Lower leg skin (tissue), 4 donors: Measurements from ENCODE around the gene TMEM198. TPM values are rescaled to one million over a fixed set of nuclear protein-coding genes. Genes with fewer than 3 reads are reported as not detected.

Experiments used
- DNase-seq, 2 donors: peaks; one replicate each; pipeline ENCODE4 v3.0.0-alpha.2; 2019; ENCODE audit warnings: low spot score in 2 of 2
- H3K4me3 ChIP-seq: fragments of 200-600 bp; sonication (generic); 2 replicates; pipeline ENCODE4 v1.5.1; 2017; ENCODE audit warnings: mild to moderate bottlenecking, low read depth; ENCODE audit not compliant: poor library complexity, severe bottlenecking
- POLR2A ChIP-seq, 2 donors: fragments of 450-650 bp; IDR thresholded peaks; one replicate each; pipeline ENCODE4 v1.6.1; 2016 to 2017; ENCODE audit warnings: antibody characterized with exemption in 2 of 2, mild to moderate bottlenecking in 1 of 2, moderate library complexity in 1 of 2
- WGBS, 2 donors: methylation state at CpG; one replicate each; pipeline ENCODE4 v1.1.5; 2018; 5-methylcytosine and 5-hydroxymethylcytosine counted together
- intact Hi-C: fragments of 100-400 bp; cut with DNase I; formaldehyde crosslinking; loops from one replicate; pipeline ENCODE4 v1.15.0; 2023; ENCODE audit warnings: low total_unique reads
- total RNA-seq, 4 donors: library from RNA; depleted of rRNA; stranded (reverse); fragments of >200 nt; gene quantifications; one replicate each; pipeline ENCODE4 v1.1.0, GENCODE V29; 2016
- TF ChIP-seq, protein P1 (sequence below), 3 donors: fragments of 450-650 bp; IDR thresholded peaks; one replicate each; pipeline ENCODE4 v1.5.1; 2016; ENCODE audit warnings: antibody characterized with exemption in 3 of 3, mild to moderate bottlenecking in 3 of 3, moderate library complexity in 2 of 3

Gene TMEM198
- total RNA-seq, 4 donors from 2014 or later, result 0.17 to 2.1 (median 1.0) TPM

DNA sequence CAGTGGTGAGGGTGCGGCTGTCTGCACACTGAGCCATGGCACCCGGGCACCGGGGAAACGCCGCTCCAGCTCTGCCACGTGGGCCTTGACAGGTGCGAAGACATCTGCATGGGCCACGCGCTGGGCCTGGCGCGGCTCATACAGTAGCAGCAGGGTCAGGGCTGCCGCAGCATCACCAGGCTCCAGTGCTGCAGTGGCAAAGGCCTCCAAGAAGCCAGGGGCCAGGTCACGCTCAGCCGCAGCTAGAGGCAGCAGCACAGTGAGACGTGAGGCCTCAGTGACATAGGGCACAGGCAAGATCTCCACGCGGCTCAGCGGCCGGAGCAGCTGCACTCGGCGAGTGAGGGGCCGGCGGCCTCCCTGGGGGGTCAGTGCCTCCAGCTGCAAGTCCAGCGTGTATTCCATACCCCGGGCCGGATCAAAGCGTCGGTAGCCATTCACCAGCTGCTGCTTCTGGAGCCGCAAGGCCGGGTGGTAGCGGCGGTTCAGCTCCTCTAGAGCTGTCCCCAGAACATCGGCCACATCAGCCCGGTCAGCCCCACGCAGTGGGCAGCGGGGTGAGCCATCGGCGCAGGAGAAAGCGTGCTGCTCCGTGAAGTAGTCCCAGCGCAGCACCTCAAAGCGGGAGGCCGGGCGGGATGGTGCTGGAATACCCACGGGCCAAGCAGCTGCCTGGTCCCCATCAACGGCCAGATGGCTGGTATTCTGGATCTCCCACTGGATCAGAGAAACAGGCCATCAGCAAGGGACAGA lies 3.7 kb upstream of the TMEM198 start:
- no peak for DNase-seq
- WGBS, 2 donors, result 90 to 94% methylated on average over 34 to 42 of the region's 46 CpGs
- no peak overlapping the region for H3K4me3 ChIP-seq
- intact Hi-C loops, result loop anchor here (5.0 kb wide), 1 partner anchor 147 kb away; no protein-coding TSS in a partner anchor
- no peak for TF ChIP-seq POLR2A (IDR thresholded peaks at IDR 0.05)
- TF ChIP-seq, protein P1, sequence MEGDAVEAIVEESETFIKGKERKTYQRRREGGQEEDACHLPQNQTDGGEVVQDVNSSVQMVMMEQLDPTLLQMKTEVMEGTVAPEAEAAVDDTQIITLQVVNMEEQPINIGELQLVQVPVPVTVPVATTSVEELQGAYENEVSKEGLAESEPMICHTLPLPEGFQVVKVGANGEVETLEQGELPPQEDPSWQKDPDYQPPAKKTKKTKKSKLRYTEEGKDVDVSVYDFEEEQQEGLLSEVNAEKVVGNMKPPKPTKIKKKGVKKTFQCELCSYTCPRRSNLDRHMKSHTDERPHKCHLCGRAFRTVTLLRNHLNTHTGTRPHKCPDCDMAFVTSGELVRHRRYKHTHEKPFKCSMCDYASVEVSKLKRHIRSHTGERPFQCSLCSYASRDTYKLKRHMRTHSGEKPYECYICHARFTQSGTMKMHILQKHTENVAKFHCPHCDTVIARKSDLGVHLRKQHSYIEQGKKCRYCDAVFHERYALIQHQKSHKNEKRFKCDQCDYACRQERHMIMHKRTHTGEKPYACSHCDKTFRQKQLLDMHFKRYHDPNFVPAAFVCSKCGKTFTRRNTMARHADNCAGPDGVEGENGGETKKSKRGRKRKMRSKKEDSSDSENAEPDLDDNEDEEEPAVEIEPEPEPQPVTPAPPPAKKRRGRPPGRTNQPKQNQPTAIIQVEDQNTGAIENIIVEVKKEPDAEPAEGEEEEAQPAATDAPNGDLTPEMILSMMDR (IDR thresholded peaks at IDR 0.05), result no peak

DNA sequence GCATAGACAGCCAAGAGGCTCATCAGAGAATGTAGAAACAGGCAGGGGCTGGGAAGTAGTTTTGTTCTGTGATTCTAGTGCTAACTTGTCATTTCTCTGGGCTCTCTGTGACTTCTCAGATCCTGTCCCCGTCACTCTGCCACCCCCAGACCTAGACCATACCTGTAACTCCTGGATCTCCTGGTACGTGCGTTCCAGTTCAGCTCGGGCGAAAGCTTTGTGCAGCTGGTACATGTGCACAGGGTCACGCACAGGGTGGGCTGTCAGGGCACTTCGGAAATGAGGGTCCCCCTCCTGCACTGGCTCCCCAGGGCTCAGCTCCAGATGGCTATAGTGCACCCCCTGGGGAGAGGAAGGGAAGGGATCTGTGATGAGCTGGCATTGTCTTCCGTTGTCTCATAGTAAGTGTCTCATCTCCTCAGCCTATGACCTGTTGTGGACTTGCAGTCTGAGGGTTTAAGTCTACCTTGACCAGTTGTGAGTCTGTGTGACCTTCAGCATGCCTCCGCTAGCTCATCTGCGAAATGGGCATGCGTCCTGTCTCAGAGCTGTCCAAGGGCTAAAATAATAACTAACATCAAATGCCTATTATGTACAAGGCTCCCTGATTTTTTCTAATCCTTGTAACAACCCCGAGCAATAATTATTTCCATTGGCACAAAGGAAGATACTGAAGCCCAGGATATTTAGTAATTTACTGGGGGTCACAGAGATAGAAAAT lies 2.9 kb upstream of the TMEM198 start:
- TF ChIP-seq, protein P1 (IDR thresholded peaks at IDR 0.05), result no peak
- no peak for TF ChIP-seq POLR2A (IDR thresholded peaks at IDR 0.05)
- intact Hi-C loops, result loop anchor here (5.0 kb wide), 1 partner anchor 146 kb away; no protein-coding TSS in a partner anchor
- DNase-seq, result no peak
- no peak overlapping the region for H3K4me3 ChIP-seq
- 91 to 94% methylated on average over 11 to 12 of the region's 12 CpGs for WGBS, 2 donors

DNA sequence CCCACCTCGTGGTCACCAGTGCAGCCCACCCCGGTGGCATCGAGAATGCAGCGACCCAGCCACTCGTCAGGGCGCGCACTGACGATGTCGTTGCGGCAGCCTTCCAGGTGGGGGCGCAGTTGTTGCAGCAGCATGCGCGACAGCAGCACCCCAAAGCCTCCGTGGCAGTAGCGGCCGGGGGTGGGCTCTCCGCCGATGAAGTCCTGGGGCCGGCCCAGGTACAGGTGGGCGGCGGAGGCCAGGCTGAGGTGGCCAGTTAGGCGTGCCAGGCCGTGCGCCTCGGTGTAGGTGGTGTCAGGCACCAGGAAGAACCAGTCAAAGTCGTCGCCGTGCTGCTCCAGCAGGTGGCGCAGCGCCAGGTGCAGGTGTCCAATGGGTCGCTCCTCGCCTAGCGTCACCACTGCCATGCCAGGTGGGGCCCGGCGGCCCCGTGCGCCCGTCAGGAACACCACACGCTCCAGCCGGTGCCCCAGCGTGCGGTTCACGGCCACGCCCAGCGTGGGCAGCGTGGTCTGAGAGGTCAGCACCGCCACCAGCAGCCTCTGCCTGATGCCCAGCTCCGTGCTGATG lies 2.1 kb upstream of the TMEM198 start:
- peak; percentile 54 to 93 for DNase-seq
- TF ChIP-seq, protein P1 (IDR thresholded peaks at IDR 0.05), result peak in 1 of 3 donors; percentile 80
- no peak for TF ChIP-seq POLR2A (IDR thresholded peaks at IDR 0.05)
- H3K4me3 ChIP-seq, result no peak overlapping the region
- intact Hi-C loops, result loop anchor here (5.0 kb wide), 1 partner anchor 146 kb away; no protein-coding TSS in a partner anchor
- 6 to 27% methylated on average over 29 to 39 of the region's 48 CpGs for WGBS, 2 donors

DNA sequence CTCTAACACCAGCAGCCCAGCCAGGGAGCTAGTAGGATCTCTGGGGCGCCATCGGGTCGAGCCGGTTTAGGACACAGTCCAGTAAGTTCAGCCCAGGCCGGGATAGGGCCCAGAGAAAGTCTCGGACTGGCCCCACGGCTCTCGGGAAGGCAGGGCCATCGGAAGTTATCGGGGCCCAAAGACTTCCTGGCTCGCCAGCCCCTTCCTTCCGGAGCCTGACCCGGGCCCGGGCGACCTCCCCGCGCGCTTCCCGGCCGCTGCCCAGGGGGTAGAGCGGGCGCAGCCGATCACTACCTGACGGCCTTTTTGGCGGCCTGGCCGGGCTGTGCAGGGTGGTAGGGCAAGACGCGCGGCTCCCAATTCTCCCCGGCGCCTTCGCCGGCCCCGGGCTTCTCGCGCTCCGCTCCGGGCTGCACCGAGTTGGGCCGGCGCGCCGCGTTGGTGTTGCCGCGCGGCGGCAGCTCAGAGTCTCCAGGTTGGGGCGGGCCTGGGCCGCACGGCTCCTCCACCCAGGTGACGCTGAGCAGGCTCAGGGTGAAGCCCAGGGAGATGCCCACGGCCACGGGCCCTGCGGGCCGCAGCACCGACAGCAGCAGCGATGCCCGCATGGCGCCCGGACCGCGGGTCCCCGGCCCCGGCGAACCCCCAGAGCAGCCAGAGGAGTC lies 765 bp upstream of the TMEM198 start:
- H3K4me3 ChIP-seq, result peak overlapping the region; percentile 41
- DNase-seq, result no peak
- TF ChIP-seq, protein P1 (IDR thresholded peaks at IDR 0.05), result no peak
- TF ChIP-seq POLR2A (IDR thresholded peaks at IDR 0.05), result no peak
- intact Hi-C loops, result loop anchor here (5.0 kb wide), 1 partner anchor 144 kb away; no protein-coding TSS in a partner anchor
- WGBS, 2 donors, result 0% methylated on average over 28 to 31 of the region's 66 CpGs

DNA sequence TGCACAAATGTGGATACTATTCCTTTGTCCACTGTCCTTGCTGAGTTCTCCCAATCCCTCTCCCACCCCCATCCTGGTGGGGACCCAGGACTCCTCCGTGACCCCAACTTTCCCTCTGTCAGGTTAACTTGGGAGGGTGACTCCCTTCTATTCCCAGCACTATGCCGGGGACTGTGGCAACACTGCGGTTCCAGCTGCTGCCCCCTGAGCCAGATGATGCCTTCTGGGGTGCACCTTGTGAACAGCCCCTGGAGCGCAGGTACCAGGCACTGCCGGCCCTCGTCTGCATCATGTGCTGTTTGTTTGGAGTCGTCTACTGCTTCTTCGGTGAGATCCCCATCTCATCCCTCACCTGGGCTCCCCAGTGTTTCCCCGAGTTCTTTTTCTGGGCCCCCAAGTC lies 739 bp downstream of the TMEM198 start:
- intact Hi-C loops, result loop anchor here (5.0 kb wide), 1 partner anchor 143 kb away; no protein-coding TSS in a partner anchor
- WGBS, 2 donors, result 44 to 52% methylated on average over 9 of the region's 9 CpGs
- no peak overlapping the region for H3K4me3 ChIP-seq
- TF ChIP-seq, protein P1 (IDR thresholded peaks at IDR 0.05), result no peak
- no peak for TF ChIP-seq POLR2A (IDR thresholded peaks at IDR 0.05)
- no peak for DNase-seq
